Subcutaneous adipose tissue (tissue), 4 donors: ENCODE results near the gene MGAT5. TPM values are rescaled to one million over a fixed set of nuclear protein-coding genes. Genes with fewer than 3 reads are reported as not detected.

ENCODE experiments used
- CTCF ChIP-seq: fragments of 450-650 bp; IDR thresholded peaks from one replicate; pipeline ENCODE4 v1.5.1; 2016; ENCODE audit warnings: low read depth, mild to moderate bottlenecking, control low read depth, antibody characterized with exemption, moderate library complexity
- total RNA-seq, 4 donors: library from RNA; depleted of rRNA; stranded (reverse); fragments of >200 nt; gene quantifications; one replicate each; pipeline ENCODE4 v1.1.0, GENCODE V29; 2016

The MGAT5 gene
- total RNA-seq, 4 donors from 2014 or later: 22.0 to 42.8 (median 32.2) TPM

- TF ChIP-seq CTCF: no peak
Measured at GRCh38 chr2:134348239-134348638, 94.4 kb downstream of the MGAT5 start.

GRCh38 chr2:134348760-134349159, 94.9 kb downstream of the MGAT5 start:
- no peak for TF ChIP-seq CTCF

- TF ChIP-seq CTCF: no peak
Measured at GRCh38 chr2:134351016-134351415, 97.1 kb downstream of the MGAT5 start.

GRCh38 chr2:134351899-134352298, 98.0 kb downstream of the MGAT5 start:
- no peak for TF ChIP-seq CTCF

- TF ChIP-seq CTCF: no peak
Measured at GRCh38 chr2:134352844-134353243, 99.0 kb downstream of the MGAT5 start.

GRCh38 chr2:134354611-134355010, 100.7 kb downstream of the MGAT5 start:
- no peak for TF ChIP-seq CTCF

- TF ChIP-seq CTCF: no peak
Measured at GRCh38 chr2:134357814-134358213, 103.9 kb downstream of the MGAT5 start.
